GM12878 (cell line): ENCODE results near the gene ARHGEF3. TPM values are rescaled to one million over a fixed set of nuclear protein-coding genes. Genes with fewer than 3 reads are reported as not detected.

ENCODE experiments used
- BMI1 ChIP-seq: fragments of 450-650 bp; IDR thresholded peaks from 2 replicates; pipeline ENCODE4 v1.6.1; 2016; ENCODE audit warnings: mild to moderate bottlenecking, moderate library complexity, borderline replicate concordance
- BRCA1 ChIP-seq: IDR thresholded peaks from 2 replicates; pipeline ENCODE4 v1.6.1; 2011; ENCODE audit warnings: low read depth, low read length, improper control_type of control experiment
- CHD1 ChIP-seq: IDR thresholded peaks from 2 replicates; pipeline ENCODE4 v1.6.1; 2012; ENCODE audit warnings: low read depth, low read length, improper control_type of control experiment
- CUX1 ChIP-seq: IDR thresholded peaks from 2 replicates; pipeline ENCODE4 v1.6.1; 2012; ENCODE audit warnings: improper control_type of control experiment, low read depth, low read length; ENCODE audit not compliant: insufficient replicate concordance
- ETV6 ChIP-seq, 2 experiments: fragments of 450-650 bp in 1 of 2; IDR thresholded peaks in 1 of 2; conservative IDR thresholded peaks in 1 of 2; 2 replicates each; pipeline ENCODE4 v1.6.1; 2014; ENCODE audit warnings: antibody characterized with exemption in 1 of 2, borderline replicate concordance in 1 of 2, low read depth in 1 of 2, mild to moderate bottlenecking in 1 of 2, moderate library complexity in 1 of 2
- RCOR1 ChIP-seq: conservative IDR thresholded peaks from 2 replicates; pipeline ENCODE4 v1.6.1; 2012; ENCODE audit warnings: low read depth, low read length, improper control_type of control experiment
- SIN3A ChIP-seq: IDR thresholded peaks from 2 replicates; pipeline ENCODE4 v1.6.1; 2012; ENCODE audit warnings: low read depth, low read length, improper control_type of control experiment
- SREBF1 ChIP-seq: IDR thresholded peaks from 2 replicates; pipeline ENCODE4 v1.6.1; 2012; ENCODE audit warnings: mild to moderate bottlenecking, low read length
- TARDBP ChIP-seq: IDR thresholded peaks from 2 replicates; pipeline ENCODE4 v1.6.1; 2016; ENCODE audit warnings: borderline replicate concordance
- TBL1XR1 ChIP-seq: IDR thresholded peaks from 2 replicates; pipeline ENCODE4 v1.6.1; 2012; ENCODE audit warnings: low read depth, low read length, improper control_type of control experiment
- ZBED1 ChIP-seq: IDR thresholded peaks from 2 replicates; pipeline ENCODE4 v1.6.1; 2016; ENCODE audit warnings: borderline replicate concordance
- ZNF24 ChIP-seq: fragments of 450-650 bp; IDR thresholded peaks from 2 replicates; pipeline ENCODE4 v1.6.1; 2017; ENCODE audit warnings: antibody characterized with exemption, mild to moderate bottlenecking
- polyA plus RNA-seq, 11 experiments: library from polyadenylated mRNA; depleted of rRNA in 4 of 11; unstranded in 6 of 11; stranded (reverse) in 5 of 11; fragments of >200 nt; fragmentation: Nextera tagmentation in 4 of 11; fragmentation: Illumina TruSeq in 1 of 11; extraction: Ambion mirVana in 4 of 11; extraction: Trizol in 1 of 11; gene quantifications; 1 replicate in 1 of 11; 2 replicates in 10 of 11; pipeline versions ENCODE4 v1.2.1 to v1.2.3, GENCODE V29; 2011 to 2016; ENCODE audit warnings: inconsistent platforms in 2 of 11, missing spikeins in 2 of 11, low read depth in 1 of 11
- total RNA-seq, 4 experiments: library from RNA; depleted of rRNA in 3 of 4; stranded (reverse); fragments of >200 nt in 3 of 4; fragmentation: Illumina TruSeq in 1 of 4; extraction: Trizol in 1 of 4; gene quantifications; 2 replicates each; pipeline versions ENCODE4 v1.2.1 to v1.2.3, GENCODE V29; 2013 to 2021

Gene ARHGEF3
- total and polyA plus RNA-seq, 10 of the 15 experiments (the other 5 are each of a cell fraction or from before 2014, with no cell fraction given) = 21.8 to 78.7 (median 56.2) TPM

- no peak for TF ChIP-seq CUX1
- TF ChIP-seq TBL1XR1 = no peak
- no peak for TF ChIP-seq ZNF24
- no peak for TF ChIP-seq TARDBP
- TF ChIP-seq CHD1 = no peak
- no peak for TF ChIP-seq BRCA1
- TF ChIP-seq SREBF1 = no peak
- no peak for TF ChIP-seq ETV6 (conservative IDR thresholded peaks at IDR 0.05 in 1 of 2, IDR thresholded peaks at IDR 0.05 in 1 of 2; ENCODE audit: borderline replicate concordance in 1 of 2, low read depth in 1 of 2)
- no peak for TF ChIP-seq SIN3A
- TF ChIP-seq RCOR1 = no peak
- no peak for TF ChIP-seq BMI1
- no peak for TF ChIP-seq ZBED1
Observed at GRCh38 chr3:56802790-56803189, 1.0 kb upstream of the ARHGEF3 start (continued).
